Brain pericyte (primary cell): Measurements from ENCODE around the gene R3HCC1L.

Experiments used
- DNase-seq: peaks from one replicate; pipeline ENCODE4 v3.0.0-alpha.2; 2012; ENCODE audit warnings: low read depth, low spot score

R3HCC1L gene

DNA sequence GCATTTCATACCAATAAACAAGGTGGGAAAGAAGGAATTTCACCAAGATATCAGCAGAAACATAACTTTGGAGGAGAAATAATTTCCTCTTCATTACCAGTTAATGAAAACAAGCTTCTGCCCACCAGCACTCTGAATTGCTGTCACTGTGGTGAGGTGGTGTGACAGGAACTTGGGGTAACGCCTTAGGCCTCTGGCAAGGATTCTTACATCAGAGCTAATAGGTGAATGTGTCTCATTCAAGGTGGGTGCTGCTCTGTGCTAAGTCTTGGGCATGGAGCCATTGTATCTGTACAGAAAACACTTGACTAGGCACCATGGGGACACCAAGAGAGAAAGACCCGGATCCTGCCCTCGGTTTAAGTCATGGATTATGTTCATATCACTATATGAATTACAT is 141.9 kb downstream of the R3HCC1L start:
- DNase-seq = no peak

DNA sequence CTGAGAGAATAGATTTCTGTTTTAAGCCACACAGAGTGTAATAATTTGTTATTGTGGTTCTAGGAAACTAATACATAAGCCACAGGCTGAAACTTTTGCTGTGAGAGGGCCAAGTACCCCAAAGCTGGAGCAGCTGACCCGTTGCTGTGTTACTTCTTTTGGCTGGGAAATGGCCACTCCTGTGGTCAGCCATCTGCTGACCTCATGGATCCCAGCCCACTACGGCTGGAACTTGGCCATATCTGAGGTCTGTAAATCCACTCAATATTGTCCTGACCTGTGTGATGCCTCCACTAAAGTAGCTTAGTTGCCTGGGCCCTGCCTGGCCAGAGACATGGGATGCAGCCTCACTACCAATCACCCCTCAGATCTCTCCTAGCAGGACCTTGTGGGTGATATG is 151.0 kb downstream of the R3HCC1L start:
- DNase-seq = no peak

DNA sequence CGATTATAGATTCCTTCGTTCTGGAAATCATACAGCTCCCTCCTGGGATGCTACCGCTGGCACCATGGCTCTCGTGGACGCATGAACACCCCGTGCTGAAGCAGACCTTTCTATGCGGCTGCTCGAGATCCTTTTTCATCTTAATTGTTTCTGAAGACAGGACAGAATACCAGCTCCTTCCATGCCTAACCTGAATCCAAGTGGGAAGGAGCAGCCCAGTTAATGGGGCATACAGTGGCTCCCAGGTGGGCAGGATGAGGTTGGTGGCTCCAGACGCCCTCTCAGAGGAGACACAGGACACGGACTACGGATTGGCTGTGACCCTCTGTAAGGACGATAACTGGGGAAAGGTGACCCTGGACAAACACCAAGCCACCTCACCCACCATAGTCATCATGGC is 152.0 kb downstream of the R3HCC1L start:
- no peak for DNase-seq

DNA sequence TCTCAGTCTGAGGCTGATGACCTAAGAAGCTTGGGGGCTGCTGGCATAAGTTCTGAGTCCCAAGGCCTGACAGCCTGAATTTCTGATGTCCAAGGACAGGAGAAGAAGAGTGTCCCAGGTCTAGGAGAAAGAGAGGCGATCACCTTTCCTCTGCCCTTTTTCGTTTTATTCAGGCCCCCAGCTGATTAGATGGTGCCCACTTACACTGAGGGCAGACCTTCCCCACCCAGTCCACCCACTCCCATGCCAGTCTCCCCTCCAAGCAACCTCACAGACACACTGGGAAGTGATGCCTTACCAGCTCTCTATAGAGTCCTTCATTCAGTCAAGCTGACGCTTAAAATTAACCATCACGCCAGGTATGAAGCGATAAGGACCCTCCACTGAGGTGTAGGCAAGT is 152.9 kb downstream of the R3HCC1L start:
- DNase-seq = no peak

DNA sequence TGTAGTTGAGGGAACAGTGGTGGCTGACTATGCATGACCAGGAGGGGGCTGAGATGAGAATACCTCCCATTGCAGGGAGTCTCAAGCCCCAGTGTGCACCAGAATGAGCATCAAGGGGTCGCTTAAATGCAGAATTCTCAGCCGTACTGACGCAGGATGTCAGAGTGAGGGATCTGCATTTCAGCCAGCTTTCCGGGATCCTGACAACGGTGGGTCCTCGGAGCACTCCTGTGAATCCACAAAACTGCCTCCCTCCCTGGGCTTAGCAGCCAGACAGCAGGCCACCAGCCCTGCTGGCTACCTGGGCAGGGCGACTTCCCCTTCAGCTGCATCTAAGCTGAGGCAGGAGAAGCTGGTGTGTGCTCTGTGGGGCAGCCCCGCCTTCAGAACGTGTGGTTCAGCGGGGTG is 155.3 kb downstream of the R3HCC1L start:
- no peak for DNase-seq

DNA sequence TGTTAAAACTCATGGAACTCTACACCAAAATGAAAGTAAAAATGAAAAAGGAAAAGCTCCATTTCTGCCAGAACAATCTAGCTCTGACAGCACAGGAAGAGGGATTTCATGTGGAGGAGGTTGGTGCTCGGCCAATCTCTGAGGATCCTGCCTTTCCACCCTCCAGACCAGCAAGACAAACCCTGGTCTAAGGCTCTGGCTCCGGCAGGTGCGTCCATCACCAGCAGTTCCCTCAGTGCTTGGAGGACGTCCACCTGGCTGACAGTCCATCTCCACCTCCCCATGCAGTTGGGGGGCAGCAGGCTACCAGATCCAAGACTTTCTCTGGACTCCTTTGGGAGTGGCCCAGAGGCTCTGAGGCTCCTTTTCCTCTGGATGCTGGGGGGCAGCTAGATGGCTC is 158.5 kb downstream of the R3HCC1L start:
- no peak for DNase-seq

DNA sequence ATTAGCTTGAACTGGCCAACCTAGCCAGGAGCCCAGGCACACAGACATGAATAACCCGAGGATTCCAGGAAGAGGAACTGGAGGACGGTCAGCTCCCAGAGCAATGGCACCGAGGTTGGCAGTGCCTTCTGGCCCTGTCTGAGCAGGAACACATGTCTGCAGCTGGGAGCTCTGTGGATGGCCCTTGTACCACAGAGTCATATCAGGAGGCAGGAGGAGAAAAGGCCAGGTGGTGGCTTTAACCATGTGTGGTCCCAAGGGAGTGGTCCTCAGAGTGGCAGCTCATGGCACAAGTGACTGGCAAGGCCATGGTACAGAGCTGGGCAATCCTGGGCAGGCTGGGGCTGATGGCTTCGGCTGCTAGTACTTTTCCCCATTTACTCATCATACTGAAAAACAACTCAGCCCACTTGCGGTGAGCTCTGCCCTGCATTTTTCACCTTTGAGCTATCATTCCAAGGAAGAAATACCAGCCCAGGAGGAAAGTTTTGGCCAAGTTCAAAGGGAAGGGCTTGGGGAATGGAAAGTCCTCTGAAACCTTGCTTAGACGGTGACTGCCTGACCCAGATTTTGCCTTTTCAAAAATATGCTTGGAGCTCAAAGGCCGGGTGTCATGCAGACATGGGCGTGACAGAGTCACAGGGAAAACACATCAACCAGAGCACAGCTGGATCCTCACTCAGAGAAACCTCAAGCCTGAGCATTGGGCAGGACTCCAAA is 159.3 kb downstream of the R3HCC1L start:
- DNase-seq = no peak

DNA sequence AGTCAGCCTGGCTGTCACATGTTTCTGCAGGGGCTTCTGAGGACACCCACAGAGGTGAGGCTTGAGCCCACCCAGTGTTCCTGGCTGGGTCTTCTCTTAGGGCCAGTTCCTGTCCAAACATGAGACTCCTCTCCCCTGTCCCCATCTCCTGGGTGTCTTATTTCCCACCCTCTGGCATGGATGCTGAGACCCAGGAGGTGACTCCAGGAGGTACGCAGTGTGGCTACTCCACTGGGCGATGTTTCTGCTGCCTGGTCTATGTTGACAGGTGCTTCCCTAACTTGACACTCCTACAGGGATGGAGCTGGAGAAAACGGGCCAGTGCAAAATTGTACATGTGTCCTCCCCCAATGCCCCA is 159.8 kb downstream of the R3HCC1L start:
- DNase-seq = no peak
